ENCODE measurements around the gene PRKCA.

DNA sequence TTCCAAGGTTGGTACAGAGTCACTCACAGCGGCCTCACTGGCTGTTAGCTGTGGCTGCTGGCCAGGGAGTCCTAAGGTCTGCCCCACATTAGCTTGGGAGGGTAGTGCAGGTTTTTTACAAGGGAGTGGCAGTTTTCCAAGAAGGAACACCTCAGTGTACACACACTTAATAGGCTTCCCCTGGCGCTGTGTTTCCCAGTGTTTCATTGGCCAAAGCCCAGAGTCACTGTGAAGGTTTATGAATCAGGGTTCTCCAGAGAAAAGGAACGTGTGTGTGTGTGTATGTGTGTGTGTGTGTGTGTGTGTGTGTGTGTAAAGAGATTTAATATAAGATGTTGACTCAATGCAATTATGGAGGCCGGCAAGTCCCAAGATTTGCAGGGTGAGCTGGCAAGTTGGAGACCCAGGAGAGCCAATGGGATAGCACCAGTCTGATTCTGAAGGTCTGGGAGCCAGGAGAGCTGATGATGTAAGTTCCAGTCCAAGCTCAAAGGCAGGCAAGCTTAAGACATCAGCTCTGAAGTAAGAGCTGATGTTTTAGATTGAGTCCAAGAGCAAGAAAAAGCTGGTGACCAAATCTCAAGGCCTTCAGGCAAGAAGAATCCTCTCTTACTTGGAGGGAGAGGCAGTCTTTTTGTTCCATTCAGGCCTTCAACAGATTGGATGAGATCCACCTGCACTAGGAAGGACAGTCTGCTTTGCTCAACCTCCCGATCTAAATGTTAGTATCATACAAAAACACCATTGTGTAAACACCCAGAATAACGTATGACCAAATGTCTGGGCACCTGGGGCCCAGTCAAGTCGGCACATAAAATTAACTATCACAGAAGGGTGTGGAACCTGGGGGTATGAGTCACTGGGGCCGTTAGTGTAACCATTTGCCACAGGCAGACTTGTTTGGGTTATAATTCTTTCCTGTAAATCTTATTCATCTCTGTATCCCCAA, 206.8 kb downstream of the PRKCA start:
- TF ChIP-seq RARB (CRISPR knock-in tag; IDR thresholded peaks at IDR 0.05), result no peak
- no peak for TF ChIP-seq ZNF70 (CRISPR knock-in tag; IDR thresholded peaks at IDR 0.05)
- TF ChIP-seq TSHZ2 (CRISPR knock-in tag; IDR thresholded peaks at IDR 0.05), result no peak
- no peak for TF ChIP-seq ESRRG (CRISPR knock-in tag; IDR thresholded peaks at IDR 0.05)
- TF ChIP-seq POU6F1 (CRISPR knock-in tag; IDR thresholded peaks at IDR 0.05; ENCODE audit: borderline replicate concordance, low read depth), result no peak
